Measurements from ENCODE around the gene ANKRD27. TPM values are rescaled to one million over a fixed set of nuclear protein-coding genes. Genes with fewer than 3 reads are reported as not detected.
A peak's percentile ranks its signal among the peaks of the same experiment; 100 is the strongest.

The ANKRD27 gene
- total RNA-seq, 1 donor from 2014 or later: 23.9 TPM

- Mint-ChIP-seq H3K9me3 (ENCODE audit: low read depth) (no peaks in the 10 kb centered on the region), H3K4me1 (ENCODE audit: low read depth) (no peaks in the 10 kb centered on the region), H3K27me3 (ENCODE audit: low read depth) (no peaks in the 10 kb centered on the region), H3K4me3 (ENCODE audit: unreplicated experiment) (no peak overlapping the region), H3K27ac (ENCODE audit: unreplicated experiment) (no peak overlapping the region), H3K36me3 (ENCODE audit: low read depth) (peaks cover 22% of the 10 kb centered on the region)
- DNase-seq (ENCODE audit: low spot score): no peak
- no peak for TF ChIP-seq CTCF (IDR thresholded peaks at IDR 0.05)
Observed at GRCh38 chr19:32605544-32605943, 69.4 kb downstream of the ANKRD27 start.

DNA sequence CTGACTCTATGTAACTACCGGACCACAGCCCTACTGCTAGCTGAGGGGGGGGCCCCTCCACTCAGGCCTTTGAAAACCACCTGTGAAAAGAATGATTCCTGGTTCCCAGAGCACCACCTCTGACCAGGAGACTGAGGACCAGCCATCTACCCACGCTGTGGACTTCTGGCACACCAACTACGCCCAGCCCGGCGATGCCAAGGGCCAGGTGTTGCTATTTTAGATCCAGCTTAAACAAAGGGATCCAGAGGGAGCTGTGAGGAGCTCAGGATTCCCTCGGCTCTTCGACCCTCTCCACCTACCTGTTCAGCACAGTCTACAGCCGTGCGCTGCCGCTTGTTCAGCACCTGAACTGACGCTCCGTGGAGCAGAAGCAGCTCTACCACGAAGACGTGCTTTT is 71.0 kb downstream of the ANKRD27 start:
- DNase-seq (ENCODE audit: low spot score): no peak
- Mint-ChIP-seq H3K27me3 (ENCODE audit: low read depth) (no peaks in the 10 kb centered on the region), H3K9me3 (ENCODE audit: low read depth) (no peaks in the 10 kb centered on the region), H3K36me3 (ENCODE audit: low read depth) (peaks cover 23% of the 10 kb centered on the region), H3K4me3 (ENCODE audit: unreplicated experiment) (no peak overlapping the region), H3K4me1 (ENCODE audit: low read depth) (no peaks in the 10 kb centered on the region), H3K27ac (ENCODE audit: unreplicated experiment) (no peak overlapping the region)
- no peak for TF ChIP-seq CTCF (IDR thresholded peaks at IDR 0.05)

DNA sequence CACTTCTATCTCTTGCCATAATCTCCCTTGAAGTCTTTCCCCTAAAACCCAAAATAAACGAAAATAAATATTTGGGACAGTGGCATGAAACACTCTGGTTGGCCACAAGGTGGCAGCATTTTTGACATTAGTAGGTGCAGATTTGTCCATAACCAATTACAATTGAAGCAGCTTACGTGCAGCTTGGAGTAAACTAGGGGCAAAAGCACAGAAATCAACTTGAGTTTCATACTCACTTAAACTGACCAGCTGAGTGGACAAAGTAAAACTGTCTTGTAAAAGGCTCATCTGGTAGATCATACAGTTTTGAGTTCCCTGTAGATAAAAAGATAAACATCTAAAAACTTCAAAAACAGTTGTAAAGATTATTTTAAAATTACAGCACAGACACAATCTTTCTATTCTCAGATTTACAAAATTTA is 75.2 kb downstream of the ANKRD27 start:
- Mint-ChIP-seq H3K27me3 (ENCODE audit: low read depth) (no peaks in the 10 kb centered on the region), H3K4me3 (ENCODE audit: unreplicated experiment) (no peak overlapping the region)

GRCh38 chr19:32599258-32599657 is 75.7 kb downstream of the ANKRD27 start:
- H3K9me3 Mint-ChIP-seq (ENCODE audit: low read depth): no peaks in the 10 kb centered on the region
- no peak overlapping the region for H3K4me3 Mint-ChIP-seq (ENCODE audit: unreplicated experiment)
- TF ChIP-seq CTCF (IDR thresholded peaks at IDR 0.05): no peak
- H3K4me1 Mint-ChIP-seq (ENCODE audit: low read depth): no peaks in the 10 kb centered on the region
- no peaks in the 10 kb centered on the region for H3K27me3 Mint-ChIP-seq (ENCODE audit: low read depth)
- no peak overlapping the region for H3K27ac Mint-ChIP-seq (ENCODE audit: unreplicated experiment)
- peaks cover 30% of the 10 kb centered on the region for H3K36me3 Mint-ChIP-seq (ENCODE audit: low read depth)
- no peak for DNase-seq (ENCODE audit: low spot score)

More for the DNA sequence above, 75.2 kb downstream of the ANKRD27 start:
- Mint-ChIP-seq H3K9me3 (ENCODE audit: low read depth) (no peaks in the 10 kb centered on the region), H3K36me3 (ENCODE audit: low read depth) (peaks cover 28% of the 10 kb centered on the region), H3K27ac (ENCODE audit: unreplicated experiment) (peak overlapping the region; percentile 32), H3K4me1 (ENCODE audit: low read depth) (no peaks in the 10 kb centered on the region)
- peak; percentile 93 for TF ChIP-seq CTCF (IDR thresholded peaks at IDR 0.05)
- no peak for DNase-seq (ENCODE audit: low spot score)

GRCh38 chr19:32598022-32598421 is 77.0 kb downstream of the ANKRD27 start:
- H3K4me1 Mint-ChIP-seq (ENCODE audit: low read depth): no peaks in the 10 kb centered on the region
- H3K36me3 Mint-ChIP-seq (ENCODE audit: low read depth): peaks cover 35% of the 10 kb centered on the region
- no peak overlapping the region for H3K27ac Mint-ChIP-seq (ENCODE audit: unreplicated experiment)
- H3K9me3 Mint-ChIP-seq (ENCODE audit: low read depth): no peaks in the 10 kb centered on the region
- no peak overlapping the region for H3K4me3 Mint-ChIP-seq (ENCODE audit: unreplicated experiment)
- DNase-seq (ENCODE audit: low spot score): no peak
- TF ChIP-seq CTCF (IDR thresholded peaks at IDR 0.05): no peak
- H3K27me3 Mint-ChIP-seq (ENCODE audit: low read depth): no peaks in the 10 kb centered on the region

Measured in chondrocyte (in vitro differentiated cells).